Activated CD4-positive, alpha-beta T cell treated with anti-CD3 and anti-CD28 coated beads for 24 hours (primary cell): ENCODE data around the gene EOGT.

Experiments used
- DNase-seq, 2 donors: peaks; one replicate each; pipeline ENCODE4 v3.0.0-alpha.2; 2020; ENCODE audit warnings: low read depth in 2 of 2

The EOGT gene

DNA sequence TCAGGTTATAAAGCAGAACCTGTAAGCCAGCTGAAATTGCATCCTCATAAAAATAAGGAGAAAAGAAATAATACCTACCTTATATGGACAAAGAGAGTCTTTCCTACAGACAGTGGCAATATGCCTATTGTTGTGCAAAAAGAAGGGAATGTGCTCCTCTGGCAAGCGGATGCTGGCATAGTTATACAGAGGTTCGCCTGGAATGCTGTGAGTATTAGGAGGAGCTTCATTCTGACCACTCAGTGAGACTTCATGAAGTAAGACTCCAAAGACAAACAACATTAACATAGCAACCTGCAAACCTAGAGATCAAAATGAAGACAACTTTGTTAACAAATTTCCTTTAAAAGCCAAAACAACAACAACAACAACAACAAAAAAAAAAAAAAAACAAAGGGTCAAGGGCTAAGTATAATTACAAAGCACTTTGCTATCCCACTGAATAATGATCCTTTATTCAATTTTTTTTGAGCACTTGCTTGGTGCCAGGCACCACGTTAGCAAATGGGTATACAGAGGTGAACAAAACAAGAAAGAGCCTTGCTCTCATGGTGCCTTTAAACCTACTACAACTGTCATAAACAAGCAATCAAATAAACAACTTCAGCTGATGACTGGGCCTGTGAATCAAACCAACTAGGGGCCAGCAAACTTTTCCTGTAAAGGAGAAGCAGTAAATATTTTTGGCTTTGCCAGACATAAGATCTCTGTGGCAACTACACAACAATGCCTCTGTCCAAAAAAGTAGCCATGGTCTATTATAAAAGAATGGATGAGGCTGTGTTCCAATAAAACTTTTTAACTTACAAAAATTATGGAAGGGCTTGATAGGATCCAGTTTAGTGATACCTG, 3.7 kb downstream of the EOGT start:
- DNase-seq = no peak

DNA sequence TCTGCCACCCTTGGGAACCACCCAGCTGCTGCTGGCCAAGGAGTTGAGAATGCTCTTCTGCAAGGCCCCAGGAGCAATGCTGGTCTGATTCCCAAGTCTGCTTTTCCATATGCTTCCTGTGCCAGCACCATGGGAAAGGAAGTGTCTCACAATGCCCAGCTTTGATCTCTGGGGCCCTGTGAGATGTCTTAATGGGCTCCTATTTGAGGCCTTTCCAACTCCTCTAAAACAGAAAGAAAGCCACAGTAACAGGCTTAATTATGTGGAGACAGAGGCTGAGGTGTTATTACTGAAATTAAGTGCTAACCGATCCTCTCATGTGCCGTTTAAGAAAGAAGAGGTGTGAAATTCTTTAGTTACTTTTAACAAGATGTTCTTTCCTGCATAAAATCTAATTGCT, 4.5 kb downstream of the EOGT start:
- no peak for DNase-seq

GRCh38 chr3:69005791-69006482, 7.5 kb downstream of the EOGT start:
- DNase-seq = no peak

DNA sequence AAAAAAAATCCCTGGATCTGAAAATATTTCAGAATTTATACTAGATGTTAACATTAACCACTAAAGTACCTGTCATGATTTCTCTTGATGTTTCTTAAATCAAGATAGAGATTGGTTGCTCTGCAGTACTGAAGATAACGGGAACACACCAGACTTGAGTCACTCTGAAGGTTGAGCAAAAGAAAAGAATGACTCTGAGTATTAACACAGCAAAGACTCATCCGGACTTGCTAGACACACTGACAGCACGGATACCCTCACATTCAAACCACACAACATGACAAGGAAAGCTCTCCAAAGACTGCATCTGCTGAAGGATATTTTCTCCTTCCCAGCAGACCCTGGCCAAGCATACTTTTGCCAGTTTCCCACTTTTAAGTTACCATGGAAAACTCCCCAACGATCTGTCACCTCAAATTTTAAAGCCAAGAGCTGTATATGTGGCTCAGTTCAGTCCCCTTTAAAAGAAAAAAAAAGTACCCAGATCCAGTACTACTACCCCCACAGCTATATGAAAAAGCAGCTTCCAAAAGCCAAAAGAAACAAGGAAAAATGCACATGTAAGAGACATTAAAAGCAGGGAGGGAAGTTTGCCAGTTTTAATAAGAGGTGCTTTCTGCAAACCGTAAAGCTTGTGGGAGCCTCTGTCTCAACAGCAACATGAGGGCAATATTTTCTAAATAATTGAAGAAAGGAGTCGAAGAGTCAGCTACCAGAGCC, 8.3 kb downstream of the EOGT start:
- DNase-seq = no peak

DNA sequence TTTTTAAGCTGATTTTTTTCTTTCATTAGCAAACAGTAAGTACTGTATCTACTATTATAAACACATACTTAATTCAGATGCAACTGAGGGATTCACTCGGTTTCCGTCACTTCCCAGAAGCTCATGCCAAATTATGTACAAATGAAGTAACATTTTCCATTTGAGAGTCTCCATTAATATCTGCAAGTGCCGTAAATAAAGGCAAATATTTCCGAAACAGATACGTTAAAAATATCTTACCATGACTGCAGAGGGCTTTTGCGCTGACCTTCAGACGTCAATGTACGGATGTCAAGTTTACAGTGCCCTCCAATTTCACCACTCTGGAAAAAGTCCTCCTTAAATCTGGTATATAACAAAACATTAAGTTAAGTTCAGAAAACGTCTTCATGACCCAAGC, 9.3 kb downstream of the EOGT start:
- no peak for DNase-seq

DNA sequence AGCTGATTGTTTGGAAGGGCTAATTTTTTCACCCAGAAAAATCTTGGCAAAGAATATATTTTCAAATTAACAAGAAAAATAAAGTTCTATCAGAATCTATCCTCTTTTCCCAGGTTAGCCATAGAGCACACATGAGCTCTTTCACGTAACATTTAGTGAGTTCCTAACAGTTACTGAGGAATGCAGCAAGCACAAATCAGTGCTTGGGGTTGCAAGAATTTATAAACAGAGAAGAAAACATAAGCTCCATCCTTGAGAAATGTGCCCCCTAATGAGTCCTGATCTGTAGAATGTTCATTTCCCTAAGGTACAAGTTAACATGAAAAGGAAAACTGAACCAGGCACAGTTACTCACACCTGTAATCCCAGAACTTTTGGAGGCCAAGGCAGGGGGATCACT, 13.9 kb downstream of the EOGT start:
- no peak for DNase-seq

DNA sequence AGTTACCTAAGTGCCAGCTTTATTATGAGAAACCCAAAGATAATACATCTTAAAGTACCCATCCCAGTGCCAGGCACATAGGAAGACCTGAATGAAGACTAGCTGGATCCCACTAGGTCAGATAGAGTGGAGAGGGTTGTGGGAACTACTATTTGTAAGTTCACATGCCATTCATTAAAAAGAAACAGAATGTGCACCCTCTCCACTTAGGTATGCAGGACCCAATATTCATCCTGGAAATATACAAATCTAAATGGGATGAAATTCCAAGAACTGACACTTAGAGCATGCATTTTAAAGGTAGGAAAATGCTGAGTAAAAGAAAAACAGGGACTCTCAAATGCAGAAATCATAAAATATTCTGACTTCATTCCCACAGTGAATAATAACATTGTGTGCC, 14.3 kb downstream of the EOGT start:
- no peak for DNase-seq

DNA sequence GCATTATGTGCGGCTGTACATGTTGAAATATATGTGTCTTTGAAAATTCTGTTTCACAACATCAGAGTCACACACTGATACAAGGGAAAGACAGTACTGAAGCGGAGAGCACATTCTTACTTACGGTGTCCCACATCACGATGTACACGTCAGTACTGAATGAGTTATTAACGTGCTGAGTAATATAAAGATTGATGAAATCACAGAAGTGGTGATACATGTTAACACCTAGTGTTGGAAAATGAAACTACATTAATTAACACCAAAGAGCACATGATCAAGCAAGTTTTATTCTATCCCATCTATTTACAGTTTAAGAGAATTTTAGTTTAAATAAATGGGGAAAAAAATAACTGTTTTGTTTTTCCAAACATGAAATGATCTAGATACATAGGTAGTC, 15.6 kb downstream of the EOGT start:
- no peak for DNase-seq

DNA sequence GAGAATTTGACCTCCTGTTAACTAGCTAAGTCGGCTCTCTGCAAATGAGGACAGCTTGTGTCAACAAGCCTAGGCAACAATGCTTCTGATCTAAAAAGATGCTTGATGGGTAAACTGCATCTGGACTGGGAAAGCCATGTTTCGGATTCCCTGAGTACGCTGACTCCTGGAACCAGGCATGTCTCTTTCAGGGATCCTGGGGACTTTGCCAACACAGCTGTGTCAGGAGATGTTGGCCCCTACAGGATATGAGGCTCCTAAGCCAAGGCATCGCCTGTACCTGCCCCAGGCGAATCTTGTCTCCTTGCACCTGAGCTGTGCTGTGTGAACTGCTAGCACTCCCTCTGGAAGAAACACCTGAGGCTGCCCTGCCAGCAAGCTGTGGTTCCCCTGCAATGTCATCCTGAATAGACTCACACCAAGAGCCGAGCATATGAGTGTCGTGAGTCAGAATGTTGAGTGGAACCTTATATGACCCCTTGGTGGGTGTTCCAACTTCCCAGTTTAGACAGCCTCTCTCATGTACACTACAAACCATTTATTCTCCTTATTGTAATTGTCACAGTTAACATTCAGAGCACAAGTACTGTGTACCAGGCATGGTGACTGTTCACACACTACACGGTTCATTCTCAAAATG, 17.0 kb downstream of the EOGT start:
- no peak for DNase-seq

GRCh38 chr3:68988740-68989139, 24.7 kb downstream of the EOGT start:
- DNase-seq = no peak

GRCh38 chr3:68987322-68987721, 26.2 kb downstream of the EOGT start:
- no peak for DNase-seq

DNA sequence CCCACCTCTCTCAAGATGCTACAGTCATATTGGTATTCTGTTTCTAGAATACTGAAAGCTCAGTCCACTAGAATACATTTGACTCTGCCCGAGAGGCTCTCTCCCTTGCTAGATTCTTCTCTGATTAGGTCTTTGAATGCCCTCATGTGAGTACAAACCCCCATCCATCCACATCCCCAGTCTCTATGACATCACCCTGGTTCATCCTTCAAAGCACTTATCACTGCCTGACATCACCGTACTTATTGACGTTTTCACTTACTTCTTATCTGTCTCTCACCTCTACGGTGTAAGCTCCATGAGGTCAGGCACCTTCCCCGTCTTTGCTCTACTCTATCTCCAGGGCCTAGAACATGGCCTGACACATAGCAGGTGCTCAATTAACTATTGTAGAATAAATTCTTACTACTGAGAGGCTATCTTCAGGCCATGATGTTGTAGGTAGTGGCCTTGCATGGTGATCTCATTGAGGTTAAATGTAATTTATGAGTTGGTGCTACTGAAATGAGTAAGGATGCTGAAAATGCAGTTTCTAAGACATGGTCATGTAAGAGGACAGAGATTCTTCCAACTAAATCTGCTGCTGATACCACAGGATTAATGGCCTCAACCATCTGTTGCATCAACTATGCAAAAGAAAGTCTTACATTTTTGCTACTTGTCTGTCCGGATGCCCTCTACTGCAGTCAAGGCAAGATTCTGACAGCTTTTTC, 26.8 kb downstream of the EOGT start:
- DNase-seq = no peak

DNA sequence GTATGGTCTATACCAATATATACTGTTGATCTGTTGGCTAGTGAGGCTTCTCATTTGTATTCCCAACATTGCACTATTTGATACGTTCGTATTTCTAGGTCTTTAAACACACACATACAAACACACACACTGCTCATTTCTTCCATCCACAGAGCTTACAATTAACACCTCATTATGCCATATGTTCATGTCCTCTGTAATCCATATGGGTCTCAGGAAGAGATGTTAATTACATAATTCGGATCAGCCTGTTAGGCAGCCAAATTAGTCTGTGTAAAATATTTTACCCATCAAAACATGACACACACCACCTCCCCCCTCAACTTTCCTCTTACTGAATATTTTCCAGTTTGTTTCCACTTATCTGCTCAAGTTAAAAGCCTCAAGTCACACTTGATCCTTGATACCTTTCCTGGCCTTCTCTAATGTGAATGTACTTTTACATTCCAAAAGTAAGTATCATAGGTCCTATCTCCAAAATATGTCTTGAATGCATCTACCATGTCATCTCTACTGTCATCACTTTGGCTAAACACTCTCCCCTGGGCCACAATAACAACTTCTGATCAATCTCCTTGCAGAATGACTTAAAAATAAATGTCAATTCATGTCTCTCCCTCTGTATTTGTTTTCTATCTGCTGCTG, 28.2 kb downstream of the EOGT start:
- no peak for DNase-seq

GRCh38 chr3:68984011-68984530, 29.4 kb downstream of the EOGT start:
- DNase-seq = no peak

DNA sequence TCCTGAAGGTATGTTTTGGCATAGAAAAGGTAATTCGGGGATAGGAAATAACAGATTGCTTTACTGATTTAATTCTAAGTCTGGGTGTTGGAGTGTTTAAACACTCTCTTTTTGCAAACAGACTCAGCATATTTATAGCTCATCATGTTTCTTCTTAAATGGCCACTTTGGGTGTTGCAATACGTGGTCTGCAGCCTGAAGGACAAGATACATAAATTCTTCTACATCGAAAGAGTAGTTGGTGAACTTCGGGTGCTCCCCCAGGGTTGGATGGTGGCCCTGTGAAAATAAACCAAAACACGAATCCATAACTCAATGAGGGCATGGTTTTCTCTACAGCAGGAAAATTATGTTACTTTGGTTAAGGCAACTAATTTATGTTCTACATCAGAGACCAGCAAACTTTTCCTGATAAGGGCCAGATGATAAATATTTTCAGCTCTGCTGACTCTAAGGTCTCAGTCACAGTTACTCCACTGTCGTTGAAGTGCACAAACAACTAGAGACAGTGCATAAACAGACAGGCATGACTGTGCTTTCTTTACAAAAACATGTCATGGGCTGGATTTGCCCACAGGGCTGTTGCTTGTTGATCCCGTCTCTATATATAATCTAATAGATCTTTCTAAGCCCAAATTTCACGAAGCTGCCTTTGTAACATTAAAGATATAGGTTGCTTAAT, 35.9 kb downstream of the EOGT start:
- DNase-seq = no peak

GRCh38 chr3:68974711-68975110, 38.8 kb downstream of the EOGT start:
- DNase-seq = no peak

- DNase-seq = no peak
These were observed 39.8 kb downstream of the EOGT start for GRCh38 chr3:68973639-68974038.

- peak; percentile 0 to 16 for DNase-seq
These were observed 41.0 kb downstream of the EOGT start for GRCh38 chr3:68972358-68972979.

- DNase-seq = no peak
These were observed 48.8 kb downstream of the EOGT start for GRCh38 chr3:68964694-68965093.

GRCh38 chr3:68963891-68964290, 49.6 kb downstream of the EOGT start:
- DNase-seq = no peak
